ENCODE data around the gene MASP1.

- TF ChIP-seq CTCF (conservative IDR thresholded peaks at IDR 0.05) (no peak), ZFX (IDR thresholded peaks at IDR 0.05) (no peak)
Measured at GRCh38 chr3:187207624-187208023, 83.9 kb downstream of the MASP1 start.

Measured in C4-2B (cell line).